ENCODE data around the gene C20orf173. TPM values are rescaled to one million over a fixed set of nuclear protein-coding genes. Genes with fewer than 3 reads are reported as not detected.

C20orf173 gene
- total and polyA plus RNA-seq, 2 of the 13 experiments (the other 11 are each of a cell fraction or from before 2014, with no cell fraction given) = not detected

- WGBS (ENCODE audit: low lambda C conversion rate) = 74% methylated on average over 9 of the region's 10 CpGs
- CTCF ChIA-PET (ENCODE audit: low intra/inter-chr PET ratio, low total read pairs) = no interaction called here
- intact Hi-C loops (cut with micrococcal nuclease; ENCODE audit: unreplicated experiment) (no loop called here), in situ Hi-C loops (cut with HindIII; ENCODE audit: extremely low pct_ligation_motif_present, low pct_unique_long_range_greater_than_20kb) (no loop called here)
- H3K4me2 ChIP-seq (ENCODE audit: low read depth, low read length) = no peak overlapping the region
- no peak for DNase-seq (ENCODE audit: low spot score)
- no peak overlapping the region for H3K9ac ChIP-seq (ENCODE audit: insufficient read depth, low read depth, low read length)
- no peaks in the 10 kb centered on the region for H3K79me2 ChIP-seq (ENCODE audit: insufficient read depth, low read length)
- no TSS peak for BruUV-seq (replicated peaks)
- H4K20me1 ChIP-seq (ENCODE audit: insufficient read depth, low read length) = no peaks in the 10 kb centered on the region
- FAIRE-seq = no peak
- H2AFZ ChIP-seq (ENCODE audit: low read length) = no peak overlapping the region
- POLR2A ChIA-PET = no interaction called here
- peak; percentile 3; the same call in 1 of the 2 replicates for TF ChIP-seq GABPA (IDR thresholded peaks at IDR 0.05; ENCODE audit: low read depth, low read length)
- no peak for TF ChIP-seq GABPA (CRISPR knock-in tag; IDR thresholded peaks at IDR 0.05; ENCODE audit: low read depth)
- TF ChIP-seq ZNF317 (CRISPR knock-in tag; IDR thresholded peaks at IDR 0.05) = no peak
- H3K27ac ChIP-seq (ENCODE audit: extremely low read length, insufficient read depth, low read length) = no peak overlapping the region
- H3K4me3 ChIP-seq (replicated peaks in 1 of 3; ENCODE audit: insufficient read depth in 1 of 3, low read depth in 2 of 3, low read length in 3 of 3) = no peak overlapping the region
- H3K36me3 ChIP-seq (replicated peaks in 1 of 2; ENCODE audit: control insufficient read depth in 1 of 2, insufficient read depth in 2 of 2, low read length in 2 of 2) = peaks cover 3 to 12% of the 10 kb centered on the region in 2 experiments; a peak in 3 of 5 replicates
- peaks cover 9% of the 10 kb centered on the region; the same call in 1 of the 2 replicates for H3K4me1 ChIP-seq (ENCODE audit: insufficient read depth, low read length)
- H3K9me3 ChIP-seq (ENCODE audit: low read length) = no peaks in the 10 kb centered on the region
- no peaks in the 10 kb centered on the region for H3K27me3 ChIP-seq (ENCODE audit: control insufficient read depth in 1 of 2, insufficient read depth in 2 of 2, low read length in 2 of 2)
- ATAC-seq = no peak
Observed at GRCh38 chr20:35562541-35563110, 33.2 kb upstream of the C20orf173 start.

DNA sequence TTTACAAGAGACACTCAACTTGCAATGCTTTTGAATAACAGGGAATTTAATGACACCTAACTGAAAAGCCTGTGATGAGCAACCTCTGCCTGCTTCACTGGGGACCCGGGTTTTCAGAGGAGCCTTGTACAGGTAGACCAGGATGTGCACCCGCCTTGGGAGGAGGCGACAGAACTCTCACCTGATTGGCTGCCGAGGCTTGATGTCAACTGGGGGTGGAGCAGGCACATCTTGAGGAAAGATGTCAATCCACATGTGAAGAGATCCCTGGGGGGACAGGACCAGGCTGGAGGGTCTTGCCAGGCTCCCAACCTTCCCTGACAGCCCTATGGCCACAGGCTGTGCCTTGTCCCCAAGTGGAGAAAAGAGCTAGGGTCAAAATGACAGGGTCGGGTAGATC is 32.2 kb upstream of the C20orf173 start:
- Histone ChIP-seq H3K79me2 (ENCODE audit: insufficient read depth, low read length) (no peaks in the 10 kb centered on the region), H3K27me3 (ENCODE audit: control insufficient read depth in 1 of 2, insufficient read depth in 2 of 2, low read length in 2 of 2) (no peaks in the 10 kb centered on the region), H3K27ac (ENCODE audit: extremely low read length, insufficient read depth, low read length) (no peak overlapping the region), H3K4me3 (replicated peaks in 1 of 3; ENCODE audit: insufficient read depth in 1 of 3, low read depth in 2 of 3, low read length in 3 of 3) (no peak overlapping the region), H2AFZ (ENCODE audit: low read length) (no peak overlapping the region), H3K9me3 (ENCODE audit: low read length) (no peaks in the 10 kb centered on the region), H3K4me2 (ENCODE audit: low read depth, low read length) (no peak overlapping the region), H3K4me1 (ENCODE audit: insufficient read depth, low read length) (peaks cover 9% of the 10 kb centered on the region; the same call in 1 of the 2 replicates), H3K36me3 (replicated peaks in 1 of 2; ENCODE audit: control insufficient read depth in 1 of 2, insufficient read depth in 2 of 2, low read length in 2 of 2) (peaks cover 6 to 22% of the 10 kb centered on the region in 2 experiments), H3K9ac (ENCODE audit: insufficient read depth, low read depth, low read length) (no peak overlapping the region), H4K20me1 (ENCODE audit: insufficient read depth, low read length) (no peaks in the 10 kb centered on the region)
- WGBS (ENCODE audit: low lambda C conversion rate) = 64% methylated on average over 5 of the region's 5 CpGs
- POLR2A ChIA-PET = no interaction called here
- in situ Hi-C loops (cut with HindIII; ENCODE audit: extremely low pct_ligation_motif_present, low pct_unique_long_range_greater_than_20kb) (no loop called here), intact Hi-C loops (cut with micrococcal nuclease; ENCODE audit: unreplicated experiment) (no loop called here)
- DNase-seq (ENCODE audit: low spot score) (no peak), FAIRE-seq (no peak), ATAC-seq (no peak; the same call in 2 of the 3 replicates)
- CTCF ChIA-PET (ENCODE audit: low intra/inter-chr PET ratio, low total read pairs) = interaction anchor here (1.3 kb wide), 1 partner anchor 322 kb away, joined by 6 read pairs; no protein-coding TSS in a partner anchor
- BruUV-seq (replicated peaks) = no TSS peak
- 0 out of 2 replicates have a peak, but pooled peaks have one; percentile 18 for TF ChIP-seq ZNF572 (CRISPR knock-in tag; IDR thresholded peaks at IDR 0.05)
- 0 out of 2 replicates have a peak, but pooled peaks have one; percentile 10 for TF ChIP-seq PHF8 (CRISPR knock-in tag; IDR thresholded peaks at IDR 0.05)
- peak; percentile 48; the same call in 1 of the 2 replicates for TF ChIP-seq NRL (CRISPR knock-in tag; IDR thresholded peaks at IDR 0.05; ENCODE audit: borderline replicate concordance)
- TF ChIP-seq PITX1 (CRISPR knock-in tag; IDR thresholded peaks at IDR 0.05) = 0 out of 2 replicates have a peak, but pooled peaks have one; percentile 16
- no peak for TF ChIP-seq NFE2 (CRISPR knock-in tag; IDR thresholded peaks at IDR 0.05)
- TF ChIP-seq ZZZ3 (CRISPR knock-in tag; IDR thresholded peaks at IDR 0.05; ENCODE audit: borderline replicate concordance) = no peak
